HG02884 (cell line): ENCODE results near the gene KIAA1328.
"Not testable (repeated sequence)": the region's sequence is repeated elsewhere in the genome, so short reads cannot be mapped to it uniquely, and the experiment has no call there.

Experiments
- ATAC-seq: cut with Tn5 transposase; IDR thresholded peaks from one replicate; pipeline ENCODE4 v1.9.1; 2021; ENCODE audit warnings: mild to moderate bottlenecking, moderate library complexity; ENCODE audit not compliant: unreplicated experiment

The KIAA1328 gene

GRCh38 chr18:37124516-37124915 lies 295.6 kb downstream of the KIAA1328 start:
- ATAC-seq, result no peak

GRCh38 chr18:37135177-37135576 lies 306.2 kb downstream of the KIAA1328 start:
- no peak for ATAC-seq

- ATAC-seq, result no peak
Observed at GRCh38 chr18:37138456-37138855, 309.5 kb downstream of the KIAA1328 start.

GRCh38 chr18:37139876-37140275 lies 310.9 kb downstream of the KIAA1328 start:
- ATAC-seq, result no peak

GRCh38 chr18:37144921-37145320 lies 316.0 kb downstream of the KIAA1328 start:
- ATAC-seq, result no peak

GRCh38 chr18:37156330-37156942 lies 327.5 kb downstream of the KIAA1328 start:
- no peak for ATAC-seq

- ATAC-seq, result no peak
Observed at GRCh38 chr18:37160038-37160820, 331.3 kb downstream of the KIAA1328 start.

- no peak for ATAC-seq
Observed at GRCh38 chr18:37161491-37161890, 332.6 kb downstream of the KIAA1328 start.

GRCh38 chr18:37162551-37162950 lies 333.6 kb downstream of the KIAA1328 start:
- no peak for ATAC-seq

- no peak for ATAC-seq
Observed at GRCh38 chr18:37163119-37163518, 334.2 kb downstream of the KIAA1328 start.

GRCh38 chr18:37166491-37166890 lies 337.6 kb downstream of the KIAA1328 start:
- no peak for ATAC-seq

- not testable (repeated sequence) for ATAC-seq
Observed at GRCh38 chr18:37166966-37167365, 338.0 kb downstream of the KIAA1328 start.

GRCh38 chr18:37170984-37171383 lies 342.1 kb downstream of the KIAA1328 start:
- ATAC-seq, result no peak

GRCh38 chr18:37173384-37173783 lies 344.5 kb downstream of the KIAA1328 start:
- no peak for ATAC-seq

- ATAC-seq, result no peak
Observed at GRCh38 chr18:37175727-37176620, 347.0 kb downstream of the KIAA1328 start.

- ATAC-seq, result no peak
Observed at GRCh38 chr18:37176621-37176934, 347.7 kb downstream of the KIAA1328 start.

GRCh38 chr18:37179384-37179783 lies 350.5 kb downstream of the KIAA1328 start:
- ATAC-seq, result no peak

- no peak for ATAC-seq
Observed at GRCh38 chr18:37180086-37180485, 351.2 kb downstream of the KIAA1328 start.

GRCh38 chr18:37182340-37183135 lies 353.6 kb downstream of the KIAA1328 start:
- no peak for ATAC-seq

- ATAC-seq, result no peak
Observed at GRCh38 chr18:37184209-37184868, 355.4 kb downstream of the KIAA1328 start.
